Keratinocyte (primary cell): ENCODE results near the gene PDGFB. TPM values are rescaled to one million over a fixed set of nuclear protein-coding genes. Genes with fewer than 3 reads are reported as not detected.
A peak's percentile ranks its signal among the peaks of the same experiment; 100 is the strongest.

Experiments
- DNase-seq: peaks from one replicate; pipeline ENCODE4 v3.0.0-alpha.2; 2011; ENCODE audit warnings: low read depth, missing footprints, low spot score
- FAIRE-seq: peaks from 2 replicates; lab custom pipeline; 2011; peaks lifted over from hg19 to GRCh38; lab: Jason Lieb, UNC
- H2AFZ ChIP-seq: 2 replicates; pipeline ENCODE4 v1.6.0; 2012; ENCODE audit warnings: low read length, control low read depth, inconsistent platforms; ENCODE audit not compliant: control insufficient read depth
- H3K27ac ChIP-seq: 2 replicates; pipeline ENCODE4 v1.5.1; 2011; ENCODE audit warnings: low read length; ENCODE audit not compliant: control insufficient read depth, insufficient read depth
- H3K27me3 ChIP-seq: 3 replicates; pipeline ENCODE4 v1.6.0; 2011; ENCODE audit warnings: low read length; ENCODE audit not compliant: control insufficient read depth, insufficient read depth; ENCODE audit errors: extremely low read depth
- H3K36me3 ChIP-seq, 2 experiments: 2 replicates in 1 of 2; 3 replicates in 1 of 2; pipeline ENCODE4 v1.5.1; 2011; ENCODE audit warnings: low read length in 2 of 2, mild to moderate bottlenecking in 1 of 2; ENCODE audit not compliant: control insufficient read depth in 2 of 2, insufficient read depth in 2 of 2; ENCODE audit errors: extremely low read depth in 1 of 2
- H3K4me1 ChIP-seq: 3 replicates; pipeline ENCODE4 v1.5.1; 2011; ENCODE audit warnings: low read length; ENCODE audit not compliant: control insufficient read depth, insufficient read depth; ENCODE audit errors: extremely low read depth
- H3K4me2 ChIP-seq: 3 replicates; pipeline ENCODE4 v1.6.0; 2011; ENCODE audit warnings: low read depth, low read length; ENCODE audit not compliant: control insufficient read depth, insufficient read depth; ENCODE audit errors: extremely low read depth
- H3K4me3 ChIP-seq, 3 experiments: fragments of 200-600 bp in 1 of 3; sonication (generic) in 1 of 3; 2 replicates in 2 of 3; 3 replicates in 1 of 3; pipeline ENCODE4 v1.5.1; 2011 to 2016; ENCODE audit warnings: low read length in 3 of 3, mild to moderate bottlenecking in 3 of 3, control low read depth in 2 of 3, inconsistent platforms in 1 of 3, low read depth in 1 of 3, mixed read lengths in 1 of 3, mixed run types in 1 of 3, moderate library complexity in 1 of 3; ENCODE audit not compliant: control insufficient read depth in 2 of 3, insufficient read depth in 2 of 3; ENCODE audit errors: extremely low read depth in 1 of 3
- H3K79me2 ChIP-seq: 2 replicates; pipeline ENCODE4 v1.6.0; 2012; ENCODE audit warnings: low read length; ENCODE audit not compliant: control insufficient read depth, insufficient read depth
- H3K9ac ChIP-seq: 3 replicates; pipeline ENCODE4 v1.6.0; 2011; ENCODE audit warnings: low read length; ENCODE audit not compliant: control insufficient read depth, insufficient read depth; ENCODE audit errors: extremely low read depth
- H3K9me1 ChIP-seq: 3 replicates; pipeline ENCODE4 v1.6.0; 2011; ENCODE audit warnings: low read length; ENCODE audit not compliant: control insufficient read depth, insufficient read depth; ENCODE audit errors: extremely low read depth
- H3K9me3 ChIP-seq: 2 replicates; pipeline ENCODE4 v1.5.1; 2012; ENCODE audit warnings: low read depth, low read length; ENCODE audit not compliant: control insufficient read depth
- H4K20me1 ChIP-seq: 3 replicates; pipeline ENCODE4 v1.6.0; 2011; ENCODE audit warnings: low read length; ENCODE audit not compliant: control insufficient read depth, insufficient read depth; ENCODE audit errors: extremely low read depth
- EZH2 ChIP-seq: IDR thresholded peaks from one replicate; pipeline ENCODE4 v1.6.1; 2012; ENCODE audit warnings: inconsistent platforms, mild to moderate bottlenecking, low read length, moderate library complexity
- dilution Hi-C: fragments of 300-500 bp; cut with MboI; formaldehyde crosslinking; loops from one replicate; pipeline ENCODE4 v1.7.0; 2020; ENCODE audit warnings: low sequenced_read_pairs; ENCODE audit not compliant: extremely low pct_ligation_motif_present
- polyA plus RNA-seq, 5 experiments: library from polyadenylated mRNA; depleted of rRNA in 3 of 5; stranded (reverse) in 3 of 5; stranded (forward) in 1 of 5; unstranded in 1 of 5; fragments of >200 nt; gene quantifications; 1 replicate in 1 of 5; 2 replicates in 3 of 5; 3 replicates in 1 of 5; pipeline versions ENCODE4 v1.2.1 to v1.2.3, GENCODE V29; 2011 to 2012; ENCODE audit warnings: missing spikeins in 2 of 5, low read depth in 1 of 5, low replicate concordance in 1 of 5
- TF ChIP-seq, protein P1 (sequence below), 3 experiments: IDR thresholded peaks in 1 of 3; conservative IDR thresholded peaks in 1 of 3; optimal IDR thresholded peaks in 1 of 3; 2 replicates in 2 of 3; 3 replicates in 1 of 3; pipeline versions ENCODE3 to v1.5.1; 2011; ENCODE audit warnings: low read length in 3 of 3, mild to moderate bottlenecking in 3 of 3, moderate library complexity in 2 of 3, control low read depth in 1 of 3, inconsistent platforms in 1 of 3; ENCODE audit not compliant: insufficient read depth in 2 of 3; ENCODE audit errors: extremely low read depth in 1 of 3

Gene PDGFB
- polyA plus RNA-seq, 1 donor (not counting 4 experiments of a cell fraction or from before 2014, with no cell fraction given): 6.0 TPM

DNA sequence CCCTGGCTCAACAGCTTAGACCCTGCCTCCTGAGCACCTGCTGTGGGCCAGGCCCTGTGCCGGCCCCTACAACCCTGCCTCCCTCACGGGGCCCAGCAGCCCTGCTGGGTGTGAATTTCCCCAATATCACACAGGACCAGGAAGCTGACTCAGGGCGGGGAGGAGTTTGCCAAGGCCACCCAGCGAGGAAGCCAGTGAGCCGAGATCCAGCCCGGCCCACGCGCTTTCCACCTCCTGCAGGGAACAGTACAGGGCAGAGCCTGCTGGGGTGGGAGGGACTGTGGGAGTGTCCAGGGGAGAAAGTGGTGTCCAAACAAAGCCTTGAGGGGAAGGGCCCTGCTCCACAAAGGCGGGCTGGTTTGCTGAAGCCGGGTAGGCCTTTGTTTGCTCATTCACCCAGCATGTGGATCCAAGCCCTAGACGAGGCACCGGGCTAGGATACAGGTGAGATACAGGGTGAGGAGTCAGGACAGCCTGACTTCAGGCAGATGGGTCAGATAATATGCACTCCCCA lies 47.8 kb upstream of the PDGFB start:
- no peak for TF ChIP-seq EZH2
- TF ChIP-seq, protein P1, sequence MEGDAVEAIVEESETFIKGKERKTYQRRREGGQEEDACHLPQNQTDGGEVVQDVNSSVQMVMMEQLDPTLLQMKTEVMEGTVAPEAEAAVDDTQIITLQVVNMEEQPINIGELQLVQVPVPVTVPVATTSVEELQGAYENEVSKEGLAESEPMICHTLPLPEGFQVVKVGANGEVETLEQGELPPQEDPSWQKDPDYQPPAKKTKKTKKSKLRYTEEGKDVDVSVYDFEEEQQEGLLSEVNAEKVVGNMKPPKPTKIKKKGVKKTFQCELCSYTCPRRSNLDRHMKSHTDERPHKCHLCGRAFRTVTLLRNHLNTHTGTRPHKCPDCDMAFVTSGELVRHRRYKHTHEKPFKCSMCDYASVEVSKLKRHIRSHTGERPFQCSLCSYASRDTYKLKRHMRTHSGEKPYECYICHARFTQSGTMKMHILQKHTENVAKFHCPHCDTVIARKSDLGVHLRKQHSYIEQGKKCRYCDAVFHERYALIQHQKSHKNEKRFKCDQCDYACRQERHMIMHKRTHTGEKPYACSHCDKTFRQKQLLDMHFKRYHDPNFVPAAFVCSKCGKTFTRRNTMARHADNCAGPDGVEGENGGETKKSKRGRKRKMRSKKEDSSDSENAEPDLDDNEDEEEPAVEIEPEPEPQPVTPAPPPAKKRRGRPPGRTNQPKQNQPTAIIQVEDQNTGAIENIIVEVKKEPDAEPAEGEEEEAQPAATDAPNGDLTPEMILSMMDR (optimal IDR thresholded peaks at IDR 0.05 in 1 of 3, IDR thresholded peaks at IDR 0.05 in 1 of 3, conservative IDR thresholded peaks at IDR 0.05 in 1 of 3; ENCODE audit: extremely low read depth in 1 of 3, insufficient read depth in 2 of 3, low read length in 3 of 3): no peak
- no peak overlapping the region for H2AFZ ChIP-seq
- dilution Hi-C loops: no loop called here
- no peaks in the 10 kb centered on the region for H3K36me3 ChIP-seq
- H3K9me1 ChIP-seq: no peaks in the 10 kb centered on the region
- peak; percentile 85 for FAIRE-seq
- peaks cover 67% of the 10 kb centered on the region for H3K4me1 ChIP-seq
- no peaks in the 10 kb centered on the region for H4K20me1 ChIP-seq
- H3K4me3 ChIP-seq: no peak overlapping the region
- H3K9me3 ChIP-seq: no peaks in the 10 kb centered on the region
- H3K27ac ChIP-seq: peak overlapping the region; percentile 92
- H3K79me2 ChIP-seq: no peaks in the 10 kb centered on the region
- H3K9ac ChIP-seq: peak overlapping the region; percentile 63
- peak overlapping the region; percentile 73 for H3K4me2 ChIP-seq
- no peaks in the 10 kb centered on the region for H3K27me3 ChIP-seq
- DNase-seq: no peak

DNA sequence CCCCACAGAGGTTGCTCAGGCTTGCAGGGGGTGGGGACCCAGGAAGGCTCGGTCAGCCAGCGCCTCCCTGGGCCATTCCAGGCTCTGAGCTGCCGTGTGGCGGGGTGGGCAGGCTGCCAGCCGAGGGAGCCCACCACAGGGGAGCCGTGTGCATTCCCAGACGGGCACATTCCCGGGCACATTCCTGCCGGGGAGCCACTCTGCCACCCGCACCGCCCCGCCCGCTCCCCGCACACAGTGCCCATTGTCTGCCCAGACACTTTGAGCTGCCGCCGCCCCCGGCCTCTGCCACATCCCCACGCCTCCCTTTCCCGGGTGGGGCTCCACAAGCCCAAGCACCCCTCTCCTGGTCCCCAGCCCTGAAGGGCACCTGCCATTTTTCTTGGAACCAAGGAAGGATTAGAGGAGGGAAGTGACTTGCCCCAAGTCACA lies 47.3 kb upstream of the PDGFB start:
- no peaks in the 10 kb centered on the region for H3K9me3 ChIP-seq
- FAIRE-seq: no peak
- peaks cover 65% of the 10 kb centered on the region for H3K4me1 ChIP-seq
- no peaks in the 10 kb centered on the region for H4K20me1 ChIP-seq
- no peak for DNase-seq
- H3K36me3 ChIP-seq: no peaks in the 10 kb centered on the region
- H3K27me3 ChIP-seq: no peaks in the 10 kb centered on the region
- H3K79me2 ChIP-seq: no peaks in the 10 kb centered on the region
- dilution Hi-C loops: no loop called here
- no peaks in the 10 kb centered on the region for H3K9me1 ChIP-seq
- TF ChIP-seq, protein P1 (optimal IDR thresholded peaks at IDR 0.05 in 1 of 3, IDR thresholded peaks at IDR 0.05 in 1 of 3, conservative IDR thresholded peaks at IDR 0.05 in 1 of 3; ENCODE audit: extremely low read depth in 1 of 3, insufficient read depth in 2 of 3, low read length in 3 of 3): no peak
- TF ChIP-seq EZH2: no peak
- peak overlapping the region; percentile 73 for H3K4me2 ChIP-seq
- H2AFZ ChIP-seq: no peak overlapping the region
- peak overlapping the region; percentile 92 for H3K27ac ChIP-seq
- H3K9ac ChIP-seq: peak overlapping the region; percentile 63
- peak overlapping the region in 1 of 3 experiments; percentile 17 for H3K4me3 ChIP-seq
